ENCODE measurements around the gene HEBP1.

The HEBP1 gene

DNA sequence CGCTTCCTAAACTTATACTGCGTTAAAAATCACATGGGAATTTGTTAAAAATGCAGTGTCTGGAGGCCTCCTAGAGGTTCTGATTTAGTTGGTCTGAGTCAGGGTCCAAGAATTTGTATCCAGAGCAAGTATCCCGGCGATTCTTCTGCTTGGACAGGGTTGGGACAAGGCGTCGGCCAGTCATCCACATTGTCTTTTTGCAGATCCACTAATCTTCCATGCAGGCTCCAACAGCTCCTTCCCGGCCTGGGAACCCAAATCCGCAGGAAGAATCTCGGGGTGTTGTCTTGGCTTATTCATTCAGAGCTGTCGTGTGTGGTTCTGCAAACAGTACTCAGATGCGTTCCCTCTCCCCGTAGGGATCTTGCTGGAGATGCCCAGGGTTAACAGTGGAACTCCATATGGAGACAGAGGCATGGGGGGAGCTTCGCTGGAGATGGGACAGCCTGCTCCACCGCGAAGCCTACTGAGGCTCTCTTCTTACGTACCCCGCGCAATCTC lies 73.4 kb downstream of the HEBP1 start:
- no peak for DNase-seq (ENCODE audit: extremely low spot score)
- TF ChIP-seq LEF1 (IDR thresholded peaks at IDR 0.05; ENCODE audit: borderline replicate concordance) (no peak), HDGF (IDR thresholded peaks at IDR 0.05; ENCODE audit: borderline replicate concordance) (no peak), SP1 (IDR thresholded peaks at IDR 0.05) (no peak), BHLHE40 (IDR thresholded peaks at IDR 0.05; ENCODE audit: borderline replicate concordance) (no peak), NFRKB (IDR thresholded peaks at IDR 0.05) (no peak), ELF4 (IDR thresholded peaks at IDR 0.05) (no peak), FOXA1 (IDR thresholded peaks at IDR 0.05) (no peak), L3MBTL2 (conservative IDR thresholded peaks at IDR 0.05) (no peak), ZNF384 (IDR thresholded peaks at IDR 0.05) (no peak), FOXM1 (IDR thresholded peaks at IDR 0.05; ENCODE audit: borderline replicate concordance) (no peak), ARNT (IDR thresholded peaks at IDR 0.05) (no peak), CTBP1 (IDR thresholded peaks at IDR 0.05; ENCODE audit: borderline replicate concordance) (no peak), SUZ12 (IDR thresholded peaks at IDR 0.05) (no peak), TARDBP (IDR thresholded peaks at IDR 0.05) (no peak), FOXK2 (IDR thresholded peaks at IDR 0.05) (no peak)
- TF ChIP-seq, protein P1, sequence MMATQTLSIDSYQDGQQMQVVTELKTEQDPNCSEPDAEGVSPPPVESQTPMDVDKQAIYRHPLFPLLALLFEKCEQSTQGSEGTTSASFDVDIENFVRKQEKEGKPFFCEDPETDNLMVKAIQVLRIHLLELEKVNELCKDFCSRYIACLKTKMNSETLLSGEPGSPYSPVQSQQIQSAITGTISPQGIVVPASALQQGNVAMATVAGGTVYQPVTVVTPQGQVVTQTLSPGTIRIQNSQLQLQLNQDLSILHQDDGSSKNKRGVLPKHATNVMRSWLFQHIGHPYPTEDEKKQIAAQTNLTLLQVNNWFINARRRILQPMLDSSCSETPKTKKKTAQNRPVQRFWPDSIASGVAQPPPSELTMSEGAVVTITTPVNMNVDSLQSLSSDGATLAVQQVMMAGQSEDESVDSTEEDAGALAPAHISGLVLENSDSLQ (IDR thresholded peaks at IDR 0.05), result no peak
- CTCF ChIA-PET, result no interaction called here
- POLR2A ChIA-PET, result no interaction called here

DNA sequence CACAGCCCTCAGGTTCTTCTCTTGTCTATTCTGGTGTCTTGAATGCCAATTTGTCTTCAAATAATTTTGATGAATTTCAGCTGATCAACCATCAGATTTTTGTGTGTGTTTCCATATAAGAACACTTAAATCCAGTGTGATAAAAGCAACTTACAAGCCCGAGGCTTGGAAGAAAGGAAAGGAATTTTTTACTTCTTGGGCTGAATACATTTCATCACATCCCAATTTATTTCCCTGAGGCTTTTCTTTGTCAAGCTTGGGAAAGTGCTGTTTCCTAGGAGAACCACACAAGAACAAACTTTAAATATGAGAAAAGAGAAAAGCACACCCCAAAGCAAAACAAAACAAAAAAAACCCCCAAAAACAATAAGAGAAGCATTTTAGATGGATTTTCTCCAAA lies 74.7 kb downstream of the HEBP1 start:
- POLR2A ChIA-PET, result no interaction called here
- DNase-seq (ENCODE audit: extremely low spot score), result no peak
- CTCF ChIA-PET, result interaction anchor here (0.8 kb wide), 1 partner anchor 271 kb away, joined by 3 read pairs; no protein-coding TSS in a partner anchor
- TF ChIP-seq SUZ12 (IDR thresholded peaks at IDR 0.05), result no peak
